Thyroid gland (tissue), 4 donors: ENCODE results near the gene RGCC.

ENCODE experiments used
- CTCF ChIP-seq, 6 experiments: fragments of 200-600 bp in 3 of 6; fragments of 450-650 bp in 3 of 6; sonication (generic) in 3 of 6; IDR thresholded peaks; one replicate each; pipeline ENCODE4 v1.5.1; 2016 to 2019; ENCODE audit warnings: antibody characterized with exemption in 6 of 6, mild to moderate bottlenecking in 2 of 6, inconsistent platforms in 1 of 6, moderate library complexity in 1 of 6
- POLR2A ChIP-seq, 2 donors: fragments of 450-650 bp; IDR thresholded peaks; one replicate each; pipeline ENCODE4 v1.6.1; 2017; ENCODE audit warnings: antibody characterized with exemption in 2 of 2, mild to moderate bottlenecking in 2 of 2, moderate library complexity in 1 of 2

- TF ChIP-seq CTCF (IDR thresholded peaks at IDR 0.05) (no peak), POLR2A (IDR thresholded peaks at IDR 0.05) (no peak)
Observed at GRCh38 chr13:41494202-41494601, 36.9 kb downstream of the RGCC start.
